ENCODE results near the gene TFEB. TPM values are rescaled to one million over a fixed set of nuclear protein-coding genes. Genes with fewer than 3 reads are reported as not detected.
A peak's percentile ranks its signal among the peaks of the same experiment; 100 is the strongest.

Gene TFEB
- total and polyA plus RNA-seq, 5 donors, result 31.6 to 51.1 (median 45.7) TPM

DNA sequence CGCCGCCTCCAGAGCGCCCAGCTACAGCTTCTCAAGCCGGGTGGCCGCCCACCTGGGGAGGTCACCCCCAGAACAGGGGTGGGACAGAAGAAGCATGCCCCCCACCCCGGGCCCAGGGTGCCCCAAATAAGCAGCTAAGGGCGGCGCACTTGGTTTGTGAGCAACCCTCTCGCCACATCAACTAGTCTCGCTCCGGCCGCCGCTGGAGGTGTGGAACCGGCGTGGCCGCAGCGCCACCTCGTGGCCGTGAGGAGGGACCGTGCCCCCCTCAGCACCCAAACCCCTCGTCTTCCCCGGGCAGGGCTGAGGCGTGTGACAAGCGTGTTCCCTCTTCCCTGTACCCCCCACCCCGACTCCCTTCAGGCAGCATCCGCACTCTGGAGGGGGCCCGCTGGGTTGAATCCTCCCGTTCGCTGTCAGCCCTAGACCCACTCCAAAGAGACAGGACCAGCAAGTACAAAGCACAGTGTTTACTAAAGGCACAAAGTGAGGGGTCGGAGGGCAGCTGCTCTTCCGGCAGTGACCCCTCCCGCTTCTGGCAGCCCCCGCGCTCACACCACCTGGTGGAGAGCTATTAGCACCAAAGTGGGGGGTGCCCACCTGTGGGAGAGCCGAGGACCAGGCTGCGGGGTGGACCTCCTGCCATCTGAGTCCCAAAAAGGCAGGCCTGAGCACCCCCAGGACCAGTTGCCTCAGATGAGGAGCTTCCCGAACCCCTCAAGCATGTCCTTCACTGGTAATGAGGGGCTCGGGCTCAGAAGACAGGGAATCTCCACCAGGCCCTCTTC lies 51.7 kb downstream of the TFEB start:
- Histone ChIP-seq H3K27ac (ENCODE audit: low read length) (peak overlapping the region; percentile 53), H3K4me1 (ENCODE audit: control insufficient read depth, insufficient read depth, low read length) (no peaks in the 10 kb centered on the region), H3K27me3 (ENCODE audit: control insufficient read depth, insufficient read depth) (no peaks in the 10 kb centered on the region), H3K9me3 (ENCODE audit: control insufficient read depth, low read length) (no peaks in the 10 kb centered on the region), H3K4me3 (ENCODE audit: low read length) (peak overlapping the region; percentile 39)
- peak; percentile 84 to 95 (median 94) for DNase-seq
- intact Hi-C loops (cut with DNase I), result loop anchor here (1.0 to 10.0 kb wide), 8 partner anchors 80 to 316 kb away; no protein-coding TSS in a partner anchor
- ATAC-seq, result peak; percentile 84
- WGBS, result 11% methylated on average over 38 of the region's 38 CpGs

DNA sequence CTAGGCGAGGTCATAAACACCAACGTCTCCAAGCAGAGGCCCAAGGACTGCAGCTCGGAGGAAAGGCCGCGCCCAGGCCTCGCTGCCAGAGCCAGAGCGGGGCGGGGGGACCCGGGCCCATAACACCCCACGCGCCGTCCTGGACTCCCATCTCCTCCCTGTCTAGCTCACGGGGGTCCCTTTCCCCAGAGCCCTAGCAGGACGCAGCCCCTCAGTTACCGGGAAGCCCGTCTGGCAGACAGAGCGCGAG lies 52.2 kb downstream of the TFEB start:
- H3K27ac ChIP-seq (ENCODE audit: low read length), result peak overlapping the region; percentile 53
- DNase-seq (no peak), ATAC-seq (peak; percentile 44 to 51)
- no peaks in the 10 kb centered on the region for H3K9me3 ChIP-seq (ENCODE audit: control insufficient read depth, low read length)
- H3K4me1 ChIP-seq (ENCODE audit: control insufficient read depth, insufficient read depth, low read length), result no peaks in the 10 kb centered on the region
- peak overlapping the region; percentile 39 for H3K4me3 ChIP-seq (ENCODE audit: low read length)
- WGBS, result 8% methylated on average over 18 of the region's 18 CpGs
- H3K27me3 ChIP-seq (ENCODE audit: control insufficient read depth, insufficient read depth), result no peaks in the 10 kb centered on the region
- intact Hi-C loops (cut with DNase I), result loop anchor here (2.0 to 10.0 kb wide), 7 partner anchors 80 to 316 kb away; no protein-coding TSS in a partner anchor

DNA sequence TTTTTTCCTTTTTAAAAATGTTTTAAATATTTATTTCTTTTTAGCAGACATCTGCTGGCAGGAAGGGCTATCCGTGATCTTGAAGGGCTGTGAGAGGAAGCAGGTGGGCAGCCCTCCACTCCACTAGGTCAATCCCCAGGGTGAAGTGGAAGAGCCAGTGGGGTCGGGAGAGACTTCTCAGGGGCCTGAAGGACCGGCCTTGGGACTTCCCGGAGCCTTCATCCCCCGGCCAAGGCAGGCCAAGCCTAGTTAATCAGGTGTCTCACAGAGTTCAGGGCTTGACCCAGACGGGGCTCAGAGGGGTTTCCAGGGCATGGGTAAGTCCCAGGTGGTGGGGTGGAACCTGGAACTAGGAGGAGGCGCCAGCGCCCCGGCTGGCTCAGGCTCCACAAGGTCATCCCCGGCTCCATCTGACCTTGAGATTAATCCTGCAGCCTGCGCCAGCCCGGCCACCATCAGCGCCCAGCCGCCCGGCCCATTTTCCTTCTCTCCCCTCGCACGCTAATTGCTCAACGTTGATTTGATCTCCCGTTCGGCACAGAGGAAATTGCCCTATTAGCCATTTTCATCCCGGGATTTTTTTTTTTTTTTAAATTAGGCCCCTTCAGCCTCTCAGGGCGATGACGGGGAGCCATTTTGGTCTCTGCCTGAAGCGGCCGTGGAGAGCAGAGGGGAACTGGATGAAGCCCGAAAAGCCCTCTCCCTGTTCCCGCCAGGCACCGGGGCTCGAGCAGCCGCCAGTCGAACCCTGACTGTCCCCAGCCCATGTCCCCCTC lies 52.7 kb downstream of the TFEB start:
- intact Hi-C loops (cut with DNase I), result loop anchor here (2.0 to 10.0 kb wide), 7 partner anchors 80 to 315 kb away; no protein-coding TSS in a partner anchor
- WGBS, result 27% methylated on average over 31 of the region's 31 CpGs
- H3K9me3 ChIP-seq (ENCODE audit: control insufficient read depth, low read length), result no peaks in the 10 kb centered on the region
- H3K27me3 ChIP-seq (ENCODE audit: control insufficient read depth, insufficient read depth), result no peaks in the 10 kb centered on the region
- no peaks in the 10 kb centered on the region for H3K4me1 ChIP-seq (ENCODE audit: control insufficient read depth, insufficient read depth, low read length)
- DNase-seq, result peak in 2 of 3 donors; percentile 72 to 75
- peak overlapping the region; percentile 53 for H3K27ac ChIP-seq (ENCODE audit: low read length)
- ATAC-seq, result peak; percentile 7 to 32
- H3K4me3 ChIP-seq (ENCODE audit: low read length), result peak overlapping the region; percentile 39

DNA sequence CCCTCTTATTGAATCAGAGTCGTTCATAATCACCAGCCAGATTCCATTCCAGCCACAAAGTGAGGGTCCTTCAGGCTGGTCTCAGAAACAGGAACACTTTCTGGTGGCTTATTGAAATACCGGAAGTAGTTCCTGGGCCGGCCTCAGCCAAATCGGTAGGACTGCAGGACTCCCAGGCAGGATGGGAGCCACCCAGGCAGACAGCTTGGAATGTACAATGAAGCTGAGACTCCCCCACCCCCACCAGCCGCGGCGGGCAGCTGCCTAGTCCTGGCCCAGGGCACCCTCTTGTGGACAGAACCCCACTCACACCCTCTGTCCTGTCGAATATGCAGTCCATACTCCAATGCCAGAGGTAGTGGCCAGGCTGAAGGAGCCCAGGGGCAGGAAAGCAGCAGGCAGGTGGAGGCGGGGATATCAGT lies 53.3 kb downstream of the TFEB start:
- no peaks in the 10 kb centered on the region for H3K4me1 ChIP-seq (ENCODE audit: control insufficient read depth, insufficient read depth, low read length)
- intact Hi-C loops (cut with DNase I), result loop anchor here (2.0 to 10.0 kb wide), 7 partner anchors 79 to 315 kb away; no protein-coding TSS in a partner anchor
- WGBS, result 4% methylated on average over 9 of the region's 9 CpGs
- no peak overlapping the region for H3K27ac ChIP-seq (ENCODE audit: low read length)
- DNase-seq (peak; percentile 92 to 97 (median 96)), ATAC-seq (peak; percentile 93 to 94)
- H3K9me3 ChIP-seq (ENCODE audit: control insufficient read depth, low read length), result no peaks in the 10 kb centered on the region
- H3K4me3 ChIP-seq (ENCODE audit: low read length), result no peak overlapping the region
- no peaks in the 10 kb centered on the region for H3K27me3 ChIP-seq (ENCODE audit: control insufficient read depth, insufficient read depth)

DNA sequence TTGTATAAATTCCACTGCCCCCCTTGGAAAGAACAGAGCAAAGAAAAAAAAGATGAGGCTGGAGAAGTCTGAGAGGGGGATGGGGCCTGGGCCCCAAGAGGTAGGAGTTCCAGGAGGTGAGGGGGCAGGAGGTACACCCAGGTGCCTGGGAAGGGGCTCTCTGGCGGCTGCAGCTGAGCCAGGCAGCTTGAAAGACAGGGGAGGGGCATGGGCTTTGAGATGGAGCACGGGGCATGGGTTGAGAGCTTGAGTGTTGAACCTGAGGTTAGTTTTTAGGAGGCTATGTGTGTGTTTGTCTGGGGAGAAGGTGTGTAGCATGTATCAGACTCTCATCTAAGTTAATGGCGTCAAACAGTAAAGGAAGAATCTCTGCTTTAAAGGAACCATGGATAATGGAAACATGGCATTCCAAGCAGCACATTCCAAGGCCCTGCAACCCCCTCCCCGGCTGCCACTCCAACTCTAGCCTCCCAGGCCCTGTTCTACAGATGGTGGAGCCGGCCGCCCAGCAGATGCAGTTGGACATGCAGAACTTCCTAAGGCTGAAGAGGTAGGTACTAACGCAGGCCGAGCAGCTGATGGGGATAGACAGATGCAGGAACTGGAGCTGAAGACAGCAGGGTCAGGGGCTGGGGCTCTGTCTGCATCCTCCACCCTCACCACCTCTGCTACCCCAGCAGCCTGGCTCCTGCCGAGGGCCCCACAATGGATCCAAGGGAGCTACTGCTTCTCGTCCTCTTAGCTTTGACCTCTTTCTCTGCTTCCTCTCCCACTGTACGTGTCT lies 55.0 kb downstream of the TFEB start:
- ATAC-seq (no peak), DNase-seq (peak in 1 of 3 donors; percentile 42)
- Histone ChIP-seq H3K4me3 (ENCODE audit: low read length) (no peak overlapping the region), H3K27me3 (ENCODE audit: control insufficient read depth, insufficient read depth) (no peaks in the 10 kb centered on the region), H3K9me3 (ENCODE audit: control insufficient read depth, low read length) (no peaks in the 10 kb centered on the region), H3K4me1 (ENCODE audit: control insufficient read depth, insufficient read depth, low read length) (no peaks in the 10 kb centered on the region), H3K27ac (ENCODE audit: low read length) (no peak overlapping the region)
- WGBS, result 75% methylated on average over 11 of the region's 11 CpGs
- intact Hi-C loops (cut with DNase I), result loop anchor here in 3 of 4 donors (5.0 to 10.0 kb wide), 4 partner anchors 78 to 313 kb away; no protein-coding TSS in a partner anchor

DNA sequence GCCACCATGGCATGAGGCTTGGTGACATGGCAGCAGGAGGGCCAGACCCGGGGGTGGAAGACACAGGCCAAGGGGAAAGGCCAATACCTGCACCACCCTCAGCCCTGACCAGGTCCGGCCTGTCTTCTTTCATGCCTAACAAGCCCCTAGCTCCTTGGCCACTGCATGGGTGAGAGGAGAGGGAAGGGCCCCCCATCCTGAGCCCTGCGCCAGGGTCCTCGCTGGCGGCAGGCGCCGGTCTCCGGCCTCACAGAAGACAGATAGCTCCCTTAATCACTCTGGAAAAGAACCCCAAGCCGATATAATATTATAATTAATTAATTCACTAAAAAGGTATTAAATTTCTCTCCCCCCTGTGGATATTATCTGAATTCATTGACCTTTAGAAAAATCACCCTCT lies 55.7 kb downstream of the TFEB start:
- Histone ChIP-seq H3K27me3 (ENCODE audit: control insufficient read depth, insufficient read depth) (no peaks in the 10 kb centered on the region), H3K9me3 (ENCODE audit: control insufficient read depth, low read length) (no peaks in the 10 kb centered on the region), H3K4me3 (ENCODE audit: low read length) (no peak overlapping the region), H3K4me1 (ENCODE audit: control insufficient read depth, insufficient read depth, low read length) (no peaks in the 10 kb centered on the region), H3K27ac (ENCODE audit: low read length) (no peak overlapping the region)
- 95% methylated on average over 9 of the region's 9 CpGs for WGBS
- intact Hi-C loops (cut with DNase I), result loop anchor here in 3 of 4 donors (5.0 to 10.0 kb wide), 4 partner anchors 77 to 312 kb away; no protein-coding TSS in a partner anchor
- ATAC-seq (no peak), DNase-seq (peak in 1 of 3 donors; percentile 18)

DNA sequence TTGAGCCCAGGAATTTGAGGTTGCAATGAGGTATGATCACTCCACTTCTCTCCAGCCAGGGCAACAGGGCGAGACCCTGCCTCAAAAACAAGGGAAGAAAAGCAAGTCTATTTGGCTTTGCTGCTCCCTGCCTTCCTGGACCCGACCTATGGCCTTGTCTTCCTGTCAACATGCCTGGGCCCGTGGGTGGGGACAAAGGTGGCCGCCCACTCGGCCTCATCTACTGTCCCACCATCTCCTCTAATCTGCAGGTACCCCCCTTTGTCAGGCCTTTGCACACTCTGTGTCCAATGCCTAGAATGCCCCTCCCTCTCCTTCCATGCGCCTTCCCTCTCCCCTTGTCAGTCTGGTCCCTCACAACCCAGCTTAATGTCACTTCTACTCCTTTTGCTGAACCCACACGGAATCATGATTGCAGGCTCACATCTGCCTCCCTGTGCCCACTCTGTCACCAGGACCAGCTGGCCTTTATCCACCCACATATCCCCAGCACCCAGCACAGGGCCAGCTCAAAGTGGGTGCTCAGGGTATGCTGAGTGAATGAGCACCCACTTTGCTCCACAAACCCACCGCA lies 56.8 kb downstream of the TFEB start:
- peak in 1 of 3 donors; percentile 5 for DNase-seq
- intact Hi-C loops (cut with DNase I), result no loop called here

DNA sequence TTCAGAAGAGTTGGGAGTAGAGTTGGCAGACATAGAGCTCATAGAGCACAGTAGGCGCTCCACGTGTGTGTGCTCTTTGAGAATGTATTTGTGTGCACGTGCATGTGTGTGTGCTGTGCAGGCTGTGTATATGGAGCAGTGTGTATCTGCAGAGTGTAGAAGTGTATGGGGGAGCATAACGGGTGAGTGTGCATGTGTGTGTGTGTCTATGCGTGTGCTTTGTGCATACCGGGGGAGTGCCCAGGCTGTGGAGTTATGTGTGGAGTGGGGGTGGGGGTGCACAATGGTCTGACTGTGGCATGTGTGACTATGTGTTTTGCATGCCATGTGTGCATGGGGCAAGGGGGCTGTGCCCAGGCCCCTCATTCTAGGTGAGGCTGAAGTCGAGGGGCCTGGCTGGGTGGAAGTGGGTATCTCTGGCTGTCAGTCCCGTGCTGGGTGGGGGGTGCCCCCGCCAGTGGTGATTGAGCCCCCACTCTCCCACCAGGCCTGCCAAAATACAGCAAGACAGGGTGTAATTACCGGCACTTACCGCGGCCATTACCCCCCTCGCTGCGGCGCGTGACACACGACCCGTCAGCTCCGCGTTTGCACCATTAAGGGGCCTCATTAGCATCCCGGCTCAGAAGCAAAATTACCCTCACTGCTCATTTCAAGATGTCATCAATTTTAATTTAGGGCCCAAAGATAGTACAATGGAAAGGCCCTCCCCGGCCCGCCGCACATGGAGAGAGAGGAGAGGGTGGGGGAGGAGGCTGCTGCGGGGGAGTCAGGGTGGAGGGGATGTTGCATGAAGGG lies 58.1 kb downstream of the TFEB start:
- Histone ChIP-seq H3K4me3 (ENCODE audit: low read length) (no peak overlapping the region), H3K4me1 (ENCODE audit: control insufficient read depth, insufficient read depth, low read length) (no peaks in the 10 kb centered on the region), H3K9me3 (ENCODE audit: control insufficient read depth, low read length) (no peaks in the 10 kb centered on the region), H3K27ac (ENCODE audit: low read length) (no peak overlapping the region), H3K27me3 (ENCODE audit: control insufficient read depth, insufficient read depth) (no peaks in the 10 kb centered on the region)
- DNase-seq, result peak in 1 of 3 donors; percentile 37
- ATAC-seq, result no peak
- intact Hi-C loops (cut with DNase I), result no loop called here
- 75% methylated on average over 25 of the region's 25 CpGs for WGBS

More for the DNA sequence above, 56.8 kb downstream of the TFEB start:
- no peak overlapping the region for H3K4me3 ChIP-seq (ENCODE audit: low read length)
- 80% methylated on average over 8 of the region's 8 CpGs for WGBS
- no peak overlapping the region for H3K27ac ChIP-seq (ENCODE audit: low read length)
- no peaks in the 10 kb centered on the region for H3K4me1 ChIP-seq (ENCODE audit: control insufficient read depth, insufficient read depth, low read length)
- H3K27me3 ChIP-seq (ENCODE audit: control insufficient read depth, insufficient read depth), result no peaks in the 10 kb centered on the region
- no peaks in the 10 kb centered on the region for H3K9me3 ChIP-seq (ENCODE audit: control insufficient read depth, low read length)
- ATAC-seq, result no peak

DNA sequence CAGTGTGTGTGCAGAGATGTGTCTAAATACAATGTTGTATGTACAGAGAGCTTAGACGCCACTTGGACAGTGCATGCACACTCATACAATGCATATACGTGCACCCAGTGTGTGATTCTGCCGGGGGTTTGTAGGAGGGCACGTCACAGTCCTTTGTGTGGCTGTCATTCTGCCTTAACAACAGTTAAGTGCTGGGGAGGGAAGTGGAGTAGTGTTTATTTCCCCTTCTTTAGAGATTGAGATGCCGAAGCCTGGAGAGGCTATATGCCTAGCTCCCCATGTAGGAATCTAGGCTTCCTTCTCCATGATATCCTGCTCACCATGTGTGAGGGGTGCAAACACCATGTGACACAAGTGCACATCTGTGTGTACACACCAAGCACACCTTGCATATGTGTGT lies 59.0 kb downstream of the TFEB start:
- ATAC-seq (no peak), DNase-seq (no peak)
- 82% methylated on average over 5 of the region's 5 CpGs for WGBS
- Histone ChIP-seq H3K27me3 (ENCODE audit: control insufficient read depth, insufficient read depth) (no peaks in the 10 kb centered on the region), H3K4me3 (ENCODE audit: low read length) (no peak overlapping the region), H3K27ac (ENCODE audit: low read length) (no peak overlapping the region), H3K9me3 (ENCODE audit: control insufficient read depth, low read length) (no peaks in the 10 kb centered on the region), H3K4me1 (ENCODE audit: control insufficient read depth, insufficient read depth, low read length) (no peaks in the 10 kb centered on the region)
- intact Hi-C loops (cut with DNase I), result no loop called here

DNA sequence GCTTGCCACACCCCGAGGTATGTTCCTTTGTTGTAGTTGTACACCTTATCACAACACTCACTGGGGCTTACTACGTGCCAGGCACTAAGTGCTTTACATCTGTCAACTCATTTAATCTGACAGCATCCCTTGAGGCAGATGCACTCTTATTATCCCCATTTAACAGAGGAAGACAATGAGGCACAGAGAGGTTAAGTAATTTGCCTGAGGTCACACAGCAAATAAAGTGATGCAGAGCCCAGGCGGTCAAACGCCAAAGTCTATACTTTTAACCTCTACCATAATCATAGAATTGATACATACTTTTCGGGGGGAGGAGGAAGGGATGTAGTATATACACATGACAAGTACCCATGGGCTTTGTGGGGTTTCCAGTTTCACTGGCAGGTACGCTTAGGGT lies 59.4 kb downstream of the TFEB start:
- ATAC-seq, result no peak
- Histone ChIP-seq H3K27ac (ENCODE audit: low read length) (no peak overlapping the region), H3K4me3 (ENCODE audit: low read length) (no peak overlapping the region), H3K27me3 (ENCODE audit: control insufficient read depth, insufficient read depth) (no peaks in the 10 kb centered on the region), H3K4me1 (ENCODE audit: control insufficient read depth, insufficient read depth, low read length) (no peaks in the 10 kb centered on the region), H3K9me3 (ENCODE audit: control insufficient read depth, low read length) (no peaks in the 10 kb centered on the region)
- 83% methylated on average over 6 of the region's 6 CpGs for WGBS
- no peak for DNase-seq
- intact Hi-C loops (cut with DNase I), result no loop called here
